ENCODE results near the gene PIGH.

PIGH gene

GRCh38 chr14:67574806-67575205 is 25.3 kb downstream of the PIGH start:
- no peak for DNase-seq (ENCODE audit: low read depth)

GRCh38 chr14:67574156-67574555 is 25.9 kb downstream of the PIGH start:
- DNase-seq (ENCODE audit: low read depth): no peak

GRCh38 chr14:67573228-67574010 is 26.6 kb downstream of the PIGH start:
- no peak for DNase-seq (ENCODE audit: low read depth)

GRCh38 chr14:67572608-67573007 is 27.5 kb downstream of the PIGH start:
- no peak for DNase-seq (ENCODE audit: low read depth)

- no peak for DNase-seq (ENCODE audit: low read depth)
Measured at GRCh38 chr14:67571991-67572323, 28.1 kb downstream of the PIGH start.

GRCh38 chr14:67571275-67571990 is 28.6 kb downstream of the PIGH start:
- peak; percentile 47 for DNase-seq (ENCODE audit: low read depth)

- DNase-seq (ENCODE audit: low read depth): no peak
Measured at GRCh38 chr14:67570453-67570852, 29.6 kb downstream of the PIGH start.

- no peak for DNase-seq (ENCODE audit: low read depth)
Measured at GRCh38 chr14:67569651-67570290, 30.3 kb downstream of the PIGH start.

- no peak for DNase-seq (ENCODE audit: low read depth)
Measured at GRCh38 chr14:67569011-67569650, 30.9 kb downstream of the PIGH start.

- no peak for DNase-seq (ENCODE audit: low read depth)
Measured at GRCh38 chr14:67567654-67568053, 32.4 kb downstream of the PIGH start.

GRCh38 chr14:67566908-67567307 is 33.2 kb downstream of the PIGH start:
- DNase-seq (ENCODE audit: low read depth): no peak

GRCh38 chr14:67564236-67564635 is 35.8 kb downstream of the PIGH start:
- no peak for DNase-seq (ENCODE audit: low read depth)

GRCh38 chr14:67562776-67563150 is 37.3 kb downstream of the PIGH start:
- no peak for DNase-seq (ENCODE audit: low read depth)

GRCh38 chr14:67562025-67562775 is 37.9 kb downstream of the PIGH start:
- no peak for DNase-seq (ENCODE audit: low read depth)

- no peak for DNase-seq (ENCODE audit: low read depth)
Measured at GRCh38 chr14:67559639-67560038, 40.4 kb downstream of the PIGH start.

- no peak for DNase-seq (ENCODE audit: low read depth)
Measured at GRCh38 chr14:67557656-67558055, 42.4 kb downstream of the PIGH start.

- DNase-seq (ENCODE audit: low read depth): no peak
Measured at GRCh38 chr14:67557118-67557517, 43.0 kb downstream of the PIGH start.

GRCh38 chr14:67556671-67557070 is 43.4 kb downstream of the PIGH start:
- DNase-seq (ENCODE audit: low read depth): no peak

- DNase-seq (ENCODE audit: low read depth): no peak
Measured at GRCh38 chr14:67555518-67556090, 44.5 kb downstream of the PIGH start.

GRCh38 chr14:67554341-67554740 is 45.7 kb downstream of the PIGH start:
- DNase-seq (ENCODE audit: low read depth): no peak

GRCh38 chr14:67553547-67553946 is 46.5 kb downstream of the PIGH start:
- DNase-seq (ENCODE audit: low read depth): no peak

- DNase-seq (ENCODE audit: low read depth): no peak
Measured at GRCh38 chr14:67551940-67552339, 48.1 kb downstream of the PIGH start.
